Measurements from ENCODE around the gene POU2AF1. TPM values are rescaled to one million over a fixed set of nuclear protein-coding genes. Genes with fewer than 3 reads are reported as not detected.

POU2AF1 gene
- total RNA-seq, 1 experiment from 2014 or later: 0.22 TPM

GRCh38 chr11:111416231-111416960, 37.3 kb upstream of the POU2AF1 start (continued):
- TF ChIP-seq FOXJ3 (CRISPR knock-in tag; IDR thresholded peaks at IDR 0.05; ENCODE audit: borderline replicate concordance) (no peak), NR3C1 (CRISPR knock-in tag; conservative IDR thresholded peaks at IDR 0.05; ENCODE audit: low read depth) (no peak), GRHL2 (CRISPR knock-in tag; IDR thresholded peaks at IDR 0.05; ENCODE audit: insufficient replicate concordance, severe bottlenecking) (no peak), TP53 (CRISPR knock-in tag; IDR thresholded peaks at IDR 0.05) (no peak), SOX15 (CRISPR knock-in tag; IDR thresholded peaks at IDR 0.05) (no peak)

GRCh38 chr11:111414936-111415335, 35.9 kb upstream of the POU2AF1 start:
- POLR2A ChIA-PET: no interaction called here
- H3K27me3 Mint-ChIP-seq (ENCODE audit: low read depth): no peaks in the 10 kb centered on the region
- no peak for DNase-seq (ENCODE audit: low spot score)

GRCh38 chr11:111414267-111414931, 35.3 kb upstream of the POU2AF1 start:
- DNase-seq (ENCODE audit: low spot score): no peak
- Mint-ChIP-seq H3K36me3 (no peaks in the 10 kb centered on the region), H3K27me3 (ENCODE audit: low read depth) (no peaks in the 10 kb centered on the region), H3K4me3 (no peak overlapping the region), H3K27ac (no peak overlapping the region), H3K9me3 (0 out of 2 replicates have a peak, but pooled peaks cover 6% of the 10 kb centered on the region), H3K4me1 (peaks cover 9% of the 10 kb centered on the region)
- ATAC-seq: no peak
- POLR2A ChIA-PET: no interaction called here
- CTCF ChIA-PET: interaction anchor here (1.0 to 1.4 kb wide), 2 partner anchors 9 to 131 kb away, joined by 3 to 4 read pairs; no protein-coding TSS in a partner anchor
- TF ChIP-seq ZNF317 (CRISPR knock-in tag; IDR thresholded peaks at IDR 0.05; ENCODE audit: borderline replicate concordance, low read depth) (no peak), ESRRA (CRISPR knock-in tag; IDR thresholded peaks at IDR 0.05; ENCODE audit: borderline replicate concordance) (no peak), ARID4B (CRISPR knock-in tag; IDR thresholded peaks at IDR 0.05; ENCODE audit: borderline replicate concordance) (no peak), ERG (CRISPR knock-in tag; IDR thresholded peaks at IDR 0.05) (no peak), NR3C1 (CRISPR knock-in tag; conservative IDR thresholded peaks at IDR 0.05; ENCODE audit: low read depth) (no peak), TP53 (CRISPR knock-in tag; IDR thresholded peaks at IDR 0.05) (no peak), PRDM15 (CRISPR knock-in tag; IDR thresholded peaks at IDR 0.05) (no peak), ATF3 (CRISPR knock-in tag; conservative IDR thresholded peaks at IDR 0.05) (no peak)

More at GRCh38 chr11:111414936-111415335, 35.9 kb upstream of the POU2AF1 start:
- peaks cover 9% of the 10 kb centered on the region for H3K4me1 Mint-ChIP-seq
- CTCF ChIA-PET: interaction anchor here (1.0 to 1.4 kb wide), 2 partner anchors 9 to 131 kb away, joined by 3 to 4 read pairs; no protein-coding TSS in a partner anchor
- 0 out of 2 replicates have a peak, but pooled peaks cover 6% of the 10 kb centered on the region for H3K9me3 Mint-ChIP-seq
- ATAC-seq: no peak
- TF ChIP-seq ETV6 (CRISPR knock-in tag; IDR thresholded peaks at IDR 0.05) (no peak), CTCF (IDR thresholded peaks at IDR 0.05) (no peak)
- no peaks in the 10 kb centered on the region for H3K36me3 Mint-ChIP-seq
- no peak overlapping the region for H3K27ac Mint-ChIP-seq
- no peak overlapping the region for H3K4me3 Mint-ChIP-seq
